Erythroblast (primary cell): ENCODE data around the gene UBA3.

Source experiments
- GATA1 ChIP-seq: IDR thresholded peaks from 2 replicates; pipeline ENCODE4 v1.6.1; 2011; ENCODE audit warnings: low read depth, mild to moderate bottlenecking, control low read depth, low read length, moderate library complexity
- POLR2A ChIP-seq: IDR thresholded peaks from 2 replicates; pipeline ENCODE4 v1.6.1; 2011; ENCODE audit warnings: mild to moderate bottlenecking, low read length

GRCh38 chr3:69103123-69103522, 23.0 kb upstream of the UBA3 start:
- TF ChIP-seq POLR2A (no peak), GATA1 (no peak)
